HepG2 (cell line): ENCODE results near the gene ZKSCAN3. TPM values are rescaled to one million over a fixed set of nuclear protein-coding genes. Genes with fewer than 3 reads are reported as not detected.

Source experiments
- CENPBD1 ChIP-seq: sonication (generic); formaldehyde crosslinking; IDR thresholded peaks from 2 replicates; pipeline ENCODE4 v1.8.0; 2022; ENCODE audit warnings: missing genetic modification reagents, low read depth, mild to moderate bottlenecking, borderline replicate concordance
- CREB3 ChIP-seq: sonication (generic); formaldehyde crosslinking; IDR thresholded peaks from 2 replicates; pipeline ENCODE4 v1.5.0; 2020; ENCODE audit warnings: missing genetic modification reagents
- HNRNPUL1 ChIP-seq: fragments of 200-400 bp; formaldehyde crosslinking; IDR thresholded peaks from 2 replicates; pipeline ENCODE4 v1.6.1; 2017; ENCODE audit warnings: low read depth, mild to moderate bottlenecking, low read length, moderate library complexity
- PAF1 ChIP-seq: IDR thresholded peaks from 2 replicates; pipeline ENCODE4 v1.6.1; 2016; ENCODE audit warnings: missing genetic modification reagents, missing compliant biosample characterization
- RAD51 ChIP-seq: fragments of 450-650 bp; IDR thresholded peaks from 2 replicates; pipeline ENCODE4 v1.6.1; 2016; ENCODE audit warnings: borderline replicate concordance
- SALL2 ChIP-seq: sonication (generic); formaldehyde crosslinking; IDR thresholded peaks from 2 replicates; pipeline ENCODE4 v1.8.1; 2023; ENCODE audit warnings: mild to moderate bottlenecking, missing genetic modification reagents, inconsistent platforms
- SKI ChIP-seq: fragments of 450-650 bp; IDR thresholded peaks from one replicate; pipeline ENCODE4 v1.6.1; 2018; ENCODE audit warnings: mild to moderate bottlenecking; ENCODE audit not compliant: partially characterized antibody
- SP4 ChIP-seq: sonication (generic); formaldehyde crosslinking; IDR thresholded peaks from 2 replicates; pipeline ENCODE4 v1.8.1; 2023; ENCODE audit warnings: mild to moderate bottlenecking, missing genetic modification reagents
- ZKSCAN5 ChIP-seq: sonication (generic); formaldehyde crosslinking; IDR thresholded peaks from 2 replicates; pipeline ENCODE4 v1.5.1; 2020; ENCODE audit warnings: mild to moderate bottlenecking, missing genetic modification reagents
- ZMYM4 ChIP-seq: sonication (generic); formaldehyde crosslinking; IDR thresholded peaks from 2 replicates; pipeline ENCODE4 v1.8.1; 2023; ENCODE audit warnings: mild to moderate bottlenecking, missing genetic modification reagents
- ZNF318 ChIP-seq: sonication (generic); formaldehyde crosslinking; IDR thresholded peaks from 2 replicates; pipeline ENCODE4 v1.4.0; 2020; ENCODE audit warnings: mild to moderate bottlenecking, missing genetic modification reagents
- ZNF788 ChIP-seq: sonication (generic); formaldehyde crosslinking; IDR thresholded peaks from 2 replicates; pipeline ENCODE4 v1.5.0; 2020; ENCODE audit warnings: mild to moderate bottlenecking, missing genetic modification reagents, borderline replicate concordance
- ZNF839 ChIP-seq: sonication (generic); formaldehyde crosslinking; IDR thresholded peaks from 2 replicates; pipeline ENCODE4 v1.4.0; 2020; ENCODE audit warnings: missing genetic modification reagents, mild to moderate bottlenecking, borderline replicate concordance
- polyA plus RNA-seq, 8 experiments: library from polyadenylated mRNA; depleted of rRNA in 3 of 8; stranded (reverse) in 7 of 8; unstranded in 1 of 8; fragments of >200 nt; fragmentation: Illumina TruSeq in 4 of 8; extraction: Trizol in 4 of 8; gene quantifications; 2 replicates each; pipeline versions ENCODE4 v1.2.1 to v1.2.3, GENCODE V29; 2011 to 2016; ENCODE audit warnings: low read depth in 4 of 8, missing spikeins in 1 of 8, mixed read lengths in 1 of 8; ENCODE audit not compliant: insufficient read depth in 1 of 8
- total RNA-seq, 5 experiments: library from RNA; depleted of rRNA; stranded (reverse); fragments of >200 nt; fragmentation: Illumina TruSeq; extraction: Trizol; gene quantifications; 2 replicates each; pipeline ENCODE4 v1.2.3, GENCODE V29; 2016; ENCODE audit warnings: low read depth in 1 of 5

Gene ZKSCAN3
- total and polyA plus RNA-seq, 2 of the 13 experiments (the other 11 are each of a cell fraction or from before 2014, with no cell fraction given): 3.3 to 7.4 TPM

- no peak for TF ChIP-seq RAD51
- TF ChIP-seq SKI: peak; percentile 89
- TF ChIP-seq ZNF788 (CRISPR knock-in tag): peak; percentile 86; the same call in 1 of the 2 replicates
- no peak; the same call in 1 of the 2 replicates for TF ChIP-seq PAF1
- TF ChIP-seq ZMYM4 (CRISPR knock-in tag): peak; percentile 99
- no peak for TF ChIP-seq CREB3 (CRISPR knock-in tag)
- peak; percentile 38; the same call in 1 of the 2 replicates for TF ChIP-seq SALL2
- peak; percentile 90 for TF ChIP-seq CENPBD1
- TF ChIP-seq ZNF318: peak; percentile 79; the same call in 1 of the 2 replicates
- peak; percentile 91; the same call in 1 of the 2 replicates for TF ChIP-seq ZNF839
- no peak for TF ChIP-seq ZKSCAN5 (CRISPR knock-in tag)
- peak; percentile 79 for TF ChIP-seq SP4
- no peak for TF ChIP-seq HNRNPUL1
Observed at GRCh38 chr6:28383235-28384142, 33.7 kb downstream of the ZKSCAN3 start (continued).
